Neuron (in vitro differentiated cells): ENCODE results near the gene SPATC1L.

Experiments used
- H2AFZ ChIP-seq: one replicate; pipeline ENCODE4 v1.6.1; 2013; ENCODE audit warnings: low read depth, mild to moderate bottlenecking, inconsistent platforms, low read length, moderate library complexity
- H3K27me3 ChIP-seq: one replicate; pipeline ENCODE4 v1.6.1; 2013; ENCODE audit warnings: low read length; ENCODE audit not compliant: insufficient read depth
- H3K36me3 ChIP-seq: one replicate; pipeline ENCODE4 v1.6.1; 2013; ENCODE audit warnings: low read length; ENCODE audit not compliant: insufficient read depth
- H3K4me1 ChIP-seq: one replicate; pipeline ENCODE4 v1.6.1; 2013; ENCODE audit warnings: low read length; ENCODE audit not compliant: insufficient read depth
- H3K4me3 ChIP-seq: 2 replicates; pipeline ENCODE4 v1.5.1; 2013; ENCODE audit warnings: mild to moderate bottlenecking, low read length, moderate library complexity
- H3K9me3 ChIP-seq: one replicate; pipeline ENCODE4 v1.6.1; 2013; ENCODE audit warnings: low read length

Gene SPATC1L

DNA sequence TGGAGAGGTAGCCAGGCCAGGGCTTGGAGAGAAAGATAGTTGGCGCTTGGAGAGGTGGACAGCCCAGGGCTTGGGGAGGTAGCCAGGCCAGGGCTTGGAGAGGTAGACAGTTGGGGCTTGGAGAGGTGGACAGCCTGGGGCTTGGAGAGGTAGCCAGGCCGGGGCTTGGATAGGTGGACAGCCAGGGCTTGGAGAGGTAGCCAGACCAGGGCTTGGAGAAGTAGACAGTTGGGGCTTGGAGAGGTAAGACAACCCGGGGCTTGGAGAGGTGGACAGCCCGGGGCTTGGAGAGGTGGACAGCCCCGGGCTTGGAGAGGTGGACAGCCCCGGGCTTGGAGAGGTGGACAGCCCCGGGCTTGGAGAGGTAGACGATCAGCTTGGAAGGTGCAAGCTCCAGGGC, 36.6 kb upstream of the SPATC1L start:
- no peak overlapping the region for H3K4me3 ChIP-seq
- peaks cover 6% of the 10 kb centered on the region for H3K4me1 ChIP-seq
- no peaks in the 10 kb centered on the region for H3K27me3 ChIP-seq
- no peaks in the 10 kb centered on the region for H3K9me3 ChIP-seq
- H2AFZ ChIP-seq = no peak overlapping the region
- peaks cover 58% of the 10 kb centered on the region for H3K36me3 ChIP-seq

DNA sequence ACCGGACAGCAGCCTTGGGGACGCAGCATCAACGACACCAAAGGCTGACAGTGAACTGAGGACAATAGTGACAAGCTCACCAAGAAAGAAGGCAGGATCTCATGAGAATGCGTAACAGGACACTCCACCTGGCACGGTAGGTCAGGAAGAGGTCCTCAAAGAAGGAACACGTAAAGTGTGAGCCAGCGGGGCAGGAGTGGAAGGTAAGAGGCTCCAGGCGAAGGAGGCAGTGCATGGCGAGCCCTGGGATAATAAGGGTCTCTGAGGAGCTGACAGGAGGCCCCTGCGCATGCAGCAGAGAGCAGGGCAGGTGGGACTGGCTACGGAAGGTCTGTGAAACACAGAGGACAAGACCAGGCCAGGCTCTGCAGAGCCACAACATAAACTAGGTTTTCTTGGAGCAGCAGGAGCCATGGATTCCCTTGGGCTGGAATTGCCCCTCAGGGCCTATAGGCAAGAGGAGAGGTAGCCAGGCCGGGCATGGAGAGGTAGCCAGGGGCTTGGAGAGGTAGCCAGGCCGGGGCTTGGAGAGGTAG, 36.1 kb upstream of the SPATC1L start:
- Histone ChIP-seq H3K36me3 (peaks cover 63% of the 10 kb centered on the region), H3K4me1 (peaks cover 4% of the 10 kb centered on the region), H3K9me3 (no peaks in the 10 kb centered on the region), H2AFZ (no peak overlapping the region), H3K4me3 (no peak overlapping the region), H3K27me3 (no peaks in the 10 kb centered on the region)

DNA sequence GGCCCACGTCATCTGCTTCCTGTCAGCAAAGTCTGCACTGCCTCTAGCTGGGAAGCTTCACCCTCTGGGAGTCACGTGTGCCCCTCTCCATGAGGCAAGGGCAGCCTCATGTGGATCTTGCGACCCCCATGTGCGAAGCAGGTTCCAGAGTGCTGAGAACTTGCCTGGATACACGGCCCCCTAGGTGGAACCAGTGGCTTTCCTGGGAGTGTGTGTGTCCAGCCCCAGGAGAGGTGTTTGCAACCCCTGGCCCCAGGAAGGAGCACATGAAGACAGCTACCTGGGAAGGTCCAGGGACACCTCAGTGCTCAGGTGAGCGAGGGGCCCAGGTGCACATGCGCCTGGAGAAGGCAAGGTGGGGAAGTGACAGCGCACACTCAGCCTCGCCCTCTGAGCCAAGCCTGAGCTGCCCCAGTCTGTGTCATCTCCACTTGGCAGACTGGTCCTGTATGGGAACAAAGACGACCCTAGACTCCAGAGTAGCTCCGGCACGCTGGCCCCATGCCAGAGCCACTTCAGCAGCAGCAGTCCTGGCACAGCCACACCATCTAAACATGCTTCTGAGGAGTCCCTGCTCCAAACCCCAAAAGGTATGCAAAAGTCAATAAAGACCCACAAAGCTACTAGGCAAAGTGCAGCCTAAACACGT, 35.5 kb upstream of the SPATC1L start:
- no peaks in the 10 kb centered on the region for H3K27me3 ChIP-seq
- H3K4me3 ChIP-seq = no peak overlapping the region
- peaks cover 4% of the 10 kb centered on the region for H3K4me1 ChIP-seq
- H3K9me3 ChIP-seq = no peaks in the 10 kb centered on the region
- H3K36me3 ChIP-seq = peaks cover 64% of the 10 kb centered on the region
- H2AFZ ChIP-seq = no peak overlapping the region

DNA sequence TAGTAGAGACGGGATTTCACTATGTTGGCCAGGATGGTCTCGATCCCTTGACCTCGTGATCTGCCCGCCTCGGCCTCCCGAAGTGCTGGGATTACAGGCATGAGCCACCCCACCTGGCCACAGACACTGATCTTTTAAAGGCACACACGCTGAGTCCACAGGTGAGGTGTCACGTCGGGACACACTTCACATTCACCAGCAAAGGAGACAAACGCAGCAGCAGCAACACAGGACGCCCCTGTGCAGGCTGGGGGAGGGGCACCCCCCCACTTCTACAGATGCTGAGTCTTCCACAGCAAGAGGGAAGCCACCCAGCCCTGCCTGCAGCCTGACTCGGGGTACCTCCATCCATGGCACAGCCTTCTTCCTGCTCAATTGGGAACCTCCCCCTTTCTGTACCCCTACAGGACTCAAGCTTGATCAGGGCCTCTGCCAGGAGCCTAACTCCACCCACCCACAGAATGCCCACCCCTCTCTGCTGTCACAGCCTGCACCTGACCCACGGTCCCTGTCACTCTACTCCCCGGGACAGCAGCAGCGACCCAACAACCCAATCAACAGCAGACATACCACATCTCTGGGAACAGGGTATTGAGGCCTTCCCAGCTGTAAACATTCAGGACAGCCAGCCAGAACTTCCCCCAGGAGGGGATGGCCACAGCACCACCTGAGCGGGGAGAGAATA, 34.8 kb upstream of the SPATC1L start:
- no peaks in the 10 kb centered on the region for H3K9me3 ChIP-seq
- no peaks in the 10 kb centered on the region for H3K4me1 ChIP-seq
- H2AFZ ChIP-seq = no peak overlapping the region
- H3K4me3 ChIP-seq = no peak overlapping the region
- no peaks in the 10 kb centered on the region for H3K27me3 ChIP-seq
- peaks cover 64% of the 10 kb centered on the region for H3K36me3 ChIP-seq

DNA sequence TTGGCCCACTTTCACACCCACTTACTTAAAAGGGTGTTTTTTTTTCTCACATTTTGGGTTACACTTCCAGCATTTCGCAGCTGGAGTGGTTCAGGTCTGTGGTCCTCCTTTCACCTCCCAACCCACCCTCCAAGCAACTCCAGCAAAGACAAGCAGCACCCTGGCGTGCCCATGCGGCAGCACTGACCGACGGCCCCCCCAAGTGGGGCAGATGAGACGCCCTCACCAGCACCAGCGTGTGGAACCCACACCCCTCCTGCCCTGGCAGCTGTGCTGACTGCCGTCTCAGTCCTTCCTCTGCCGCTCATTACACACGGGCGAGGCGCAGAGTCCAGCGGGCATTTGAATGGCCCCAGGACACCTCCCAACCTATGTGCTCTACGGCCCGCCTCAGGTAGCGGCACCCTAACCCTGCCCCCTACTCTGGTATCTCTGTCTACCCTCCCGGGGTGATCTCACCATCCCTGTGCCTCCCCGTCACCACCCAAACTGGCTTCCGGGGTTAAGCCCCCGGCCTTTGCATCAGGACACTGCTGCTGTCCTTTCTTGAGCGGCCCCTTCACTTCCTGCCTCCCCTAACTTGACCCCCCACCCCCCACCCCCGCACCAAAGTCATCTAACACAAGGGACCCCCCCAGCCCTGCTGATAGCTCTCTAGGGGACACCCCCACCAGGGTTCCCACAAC, 33.4 kb upstream of the SPATC1L start:
- no peak overlapping the region for H3K4me3 ChIP-seq
- H2AFZ ChIP-seq = no peak overlapping the region
- no peaks in the 10 kb centered on the region for H3K4me1 ChIP-seq
- H3K36me3 ChIP-seq = peaks cover 68% of the 10 kb centered on the region
- no peaks in the 10 kb centered on the region for H3K9me3 ChIP-seq
- H3K27me3 ChIP-seq = no peaks in the 10 kb centered on the region

DNA sequence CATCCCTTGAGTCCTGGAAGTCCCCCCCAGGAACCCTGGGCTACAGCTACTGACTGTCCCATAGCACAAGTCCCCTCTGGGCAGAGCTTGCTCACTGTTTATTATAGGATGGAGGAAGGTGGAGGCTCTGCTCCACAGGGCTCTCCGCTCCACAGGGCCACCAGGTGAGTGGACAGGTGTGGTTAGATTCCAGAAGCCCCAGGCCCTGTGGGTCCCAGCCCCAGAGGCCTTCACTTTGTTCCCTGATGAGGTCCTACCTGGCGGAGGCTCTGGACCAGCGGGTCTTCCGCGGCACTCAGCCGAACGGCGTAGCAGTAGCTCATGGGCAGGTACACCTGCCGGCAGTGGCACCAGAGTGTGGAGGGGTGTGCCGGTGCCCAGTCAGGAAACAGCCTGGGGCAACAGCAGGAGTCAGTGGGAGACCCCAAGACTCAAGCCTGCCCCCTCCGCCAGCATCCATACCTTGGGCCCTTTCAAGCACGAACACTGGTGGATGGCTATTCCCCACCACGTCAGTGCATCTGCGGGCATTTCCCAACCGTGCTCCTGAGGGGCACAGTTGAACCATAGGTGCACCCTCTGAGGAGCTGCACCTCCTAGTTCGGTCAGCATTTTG, 32.0 kb upstream of the SPATC1L start:
- no peaks in the 10 kb centered on the region for H3K27me3 ChIP-seq
- H3K36me3 ChIP-seq = peaks cover 66% of the 10 kb centered on the region
- H3K9me3 ChIP-seq = no peaks in the 10 kb centered on the region
- no peak overlapping the region for H3K4me3 ChIP-seq
- no peak overlapping the region for H2AFZ ChIP-seq
- no peaks in the 10 kb centered on the region for H3K4me1 ChIP-seq

DNA sequence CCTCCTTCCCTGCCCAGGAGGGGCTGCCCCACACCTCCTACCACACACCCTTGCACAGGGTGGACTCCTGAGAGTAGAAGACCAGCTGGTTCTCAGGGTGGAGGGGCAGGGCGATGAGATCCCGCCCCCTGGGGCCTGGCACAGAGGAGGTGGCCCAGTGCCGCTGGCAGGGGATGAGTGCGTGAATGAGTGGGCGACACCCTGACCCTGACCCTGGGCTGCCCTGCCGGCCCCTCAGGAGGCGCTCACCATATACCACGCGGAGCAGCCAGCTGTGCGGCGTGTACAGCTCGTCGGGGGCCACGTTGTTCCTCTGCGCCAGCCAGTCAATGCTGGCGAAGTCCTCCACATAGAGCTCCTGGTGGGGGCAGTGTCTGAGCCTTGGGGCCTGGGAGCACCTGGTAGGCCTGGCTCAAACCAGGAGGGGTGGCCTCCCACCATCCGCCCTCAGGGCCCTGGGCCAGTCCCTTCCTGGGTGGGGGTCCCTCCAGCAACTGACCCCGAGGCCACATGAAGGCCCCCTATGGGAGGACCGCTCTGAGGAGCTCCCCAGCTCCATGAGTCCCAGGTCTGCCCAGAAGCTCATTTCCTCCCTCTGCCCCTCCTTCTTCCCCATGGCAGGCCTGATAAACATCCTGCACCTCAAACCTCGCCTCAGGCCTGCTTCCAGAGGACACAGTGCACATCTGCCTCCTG, 31.3 kb upstream of the SPATC1L start:
- Histone ChIP-seq H2AFZ (no peak overlapping the region), H3K4me1 (no peaks in the 10 kb centered on the region), H3K4me3 (no peak overlapping the region), H3K36me3 (peaks cover 64% of the 10 kb centered on the region), H3K9me3 (no peaks in the 10 kb centered on the region), H3K27me3 (no peaks in the 10 kb centered on the region)

DNA sequence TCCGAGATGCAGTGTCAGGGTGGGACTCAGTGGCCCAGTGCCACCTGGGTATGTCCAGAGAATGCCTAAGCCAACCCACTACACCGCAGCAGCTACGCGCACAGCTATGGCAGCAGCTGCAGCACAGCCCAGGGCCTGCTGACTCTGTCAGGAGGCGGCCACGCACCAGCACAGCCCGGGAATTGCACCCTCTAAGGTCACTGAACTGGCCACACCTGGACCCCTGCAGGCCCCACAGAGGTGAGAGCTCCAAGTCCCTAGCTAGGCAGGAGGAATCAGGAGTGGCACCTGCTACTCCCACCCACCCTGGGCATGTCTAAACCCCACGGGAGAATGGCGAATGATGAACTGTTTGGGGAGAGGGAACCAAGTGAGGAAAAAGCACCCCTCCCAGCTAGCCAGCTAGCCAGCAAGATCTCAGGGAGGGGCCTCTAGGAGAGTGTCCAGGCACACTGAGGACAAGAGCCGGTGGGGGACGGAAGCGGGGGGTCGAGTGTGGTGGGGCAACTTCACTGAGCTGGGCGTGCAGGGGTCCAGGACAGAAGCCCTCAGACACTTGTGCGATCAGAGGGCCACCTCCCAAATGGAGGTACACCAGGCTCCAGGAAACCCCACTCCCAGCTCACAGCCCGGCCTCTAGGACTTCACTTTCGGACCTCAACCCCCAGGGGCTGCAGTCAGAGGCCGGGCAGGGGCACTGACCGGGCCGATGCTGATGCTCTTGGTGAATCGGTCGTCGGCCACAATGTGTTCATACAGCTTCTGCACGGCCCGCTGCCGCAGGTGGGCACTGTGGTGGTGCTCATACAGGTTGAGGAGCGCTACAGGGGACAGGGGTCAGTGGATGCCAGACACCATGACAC, 30.4 kb upstream of the SPATC1L start:
- Histone ChIP-seq H3K9me3 (no peaks in the 10 kb centered on the region), H3K4me3 (no peak overlapping the region), H2AFZ (no peak overlapping the region), H3K36me3 (peaks cover 58% of the 10 kb centered on the region), H3K4me1 (no peaks in the 10 kb centered on the region), H3K27me3 (no peaks in the 10 kb centered on the region)

DNA sequence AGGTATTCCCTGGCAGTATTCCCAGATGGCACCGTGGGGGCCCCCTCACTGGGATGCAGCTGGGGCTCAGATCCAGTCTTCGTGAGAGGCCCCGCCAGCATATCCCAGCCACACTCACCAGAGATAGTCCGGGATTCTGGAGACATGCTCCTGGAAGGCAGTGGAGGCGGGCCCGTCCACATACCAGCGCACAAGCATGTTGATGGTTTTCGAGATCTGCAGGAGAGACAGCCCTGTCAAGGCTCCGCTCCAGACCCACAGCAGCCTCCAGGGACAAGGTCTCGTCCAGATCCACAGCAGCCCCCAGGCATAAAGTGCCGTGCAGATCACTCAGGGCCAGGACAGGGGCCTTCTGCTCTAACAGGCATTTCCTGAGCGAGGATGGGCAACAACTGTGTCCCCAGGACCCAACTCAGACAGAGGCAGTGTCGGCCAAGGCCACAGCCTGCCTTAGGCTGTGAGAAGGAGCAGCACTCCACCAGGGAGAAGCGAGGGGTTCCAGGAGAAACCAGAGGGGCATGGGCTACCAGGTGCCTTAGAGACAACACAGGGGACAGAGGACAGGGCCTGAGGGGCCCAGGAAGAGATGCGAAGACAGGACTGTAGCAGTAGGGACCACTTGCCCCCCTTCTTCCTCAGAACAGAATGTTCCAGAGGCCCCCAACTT, 29.5 kb upstream of the SPATC1L start:
- Histone ChIP-seq H3K4me3 (no peak overlapping the region), H3K36me3 (peaks cover 58% of the 10 kb centered on the region), H3K9me3 (no peaks in the 10 kb centered on the region), H3K4me1 (no peaks in the 10 kb centered on the region), H2AFZ (no peak overlapping the region), H3K27me3 (no peaks in the 10 kb centered on the region)

DNA sequence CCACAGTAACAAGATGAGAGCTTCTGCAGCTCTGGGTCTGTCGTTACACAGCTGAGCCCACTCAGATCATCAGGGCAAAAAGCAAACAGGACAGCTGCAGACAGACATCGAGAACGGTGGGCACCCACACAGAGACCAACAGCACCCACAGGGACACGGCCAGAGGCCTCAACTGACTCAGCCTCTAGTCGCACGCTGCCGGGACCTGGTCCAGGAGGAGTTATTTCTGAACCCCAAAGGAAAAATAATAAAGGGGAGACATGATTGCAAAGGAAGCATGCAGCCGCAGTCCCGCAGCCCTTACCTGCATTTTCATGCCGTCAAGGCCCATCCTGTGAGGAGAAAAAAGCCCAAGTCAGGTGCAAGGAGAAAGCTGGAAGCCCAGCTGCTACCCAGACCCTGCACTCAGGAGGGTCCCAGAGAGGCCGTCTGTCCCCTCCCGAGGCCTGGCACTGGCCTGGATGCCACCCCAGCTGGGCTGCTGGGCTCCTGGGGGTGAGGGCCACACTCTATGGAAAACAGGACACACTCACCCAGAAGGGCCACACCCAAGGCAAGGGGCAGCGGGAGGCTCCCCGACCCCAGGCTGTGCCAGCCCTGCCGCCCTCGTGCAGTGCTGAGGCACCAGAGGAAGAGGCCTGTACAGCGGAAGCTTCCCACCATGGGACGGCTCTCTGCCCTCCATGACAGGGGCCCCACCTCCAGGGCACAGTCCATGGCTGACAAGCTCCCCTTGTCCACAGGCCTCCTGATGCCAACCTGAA, 28.6 kb upstream of the SPATC1L start:
- Histone ChIP-seq H3K27me3 (no peaks in the 10 kb centered on the region), H3K36me3 (peaks cover 66% of the 10 kb centered on the region), H3K4me3 (no peak overlapping the region), H3K4me1 (no peaks in the 10 kb centered on the region), H2AFZ (no peak overlapping the region), H3K9me3 (no peaks in the 10 kb centered on the region)
